Measurements from ENCODE around the gene DAPK1. TPM values are rescaled to one million over a fixed set of nuclear protein-coding genes. Genes with fewer than 3 reads are reported as not detected.

DAPK1 gene
- total and polyA plus RNA-seq, 10 of the 15 experiments (the other 5 are each of a cell fraction or from before 2014, with no cell fraction given) = 8.2 to 94.7 (median 51.6) TPM

DNA sequence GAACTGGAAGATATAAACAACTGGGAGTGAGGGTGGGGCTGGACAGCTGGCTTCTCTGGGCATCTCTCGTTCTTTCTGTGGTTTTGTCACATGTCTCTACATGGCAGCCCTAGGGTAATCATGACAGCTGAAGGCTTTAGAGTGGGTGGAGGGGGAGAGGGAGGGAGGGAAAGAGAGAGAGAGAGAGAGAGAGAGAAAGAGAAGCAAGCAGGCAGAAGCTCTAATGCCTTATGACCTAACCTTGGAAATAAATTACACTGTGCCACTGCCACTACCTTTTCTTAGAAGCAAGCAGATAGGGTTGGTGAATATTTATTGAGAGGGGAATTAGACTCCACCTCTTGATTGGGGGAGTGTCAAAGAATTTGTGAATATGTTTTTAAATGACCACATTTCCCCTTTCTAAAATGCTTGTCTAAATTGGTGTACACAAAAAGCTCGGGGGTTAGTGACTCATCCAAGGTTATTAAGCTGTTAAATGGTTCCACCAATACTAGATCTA is 2.6 kb upstream of the DAPK1 start (continued):
- TF ChIP-seq, protein P1, sequence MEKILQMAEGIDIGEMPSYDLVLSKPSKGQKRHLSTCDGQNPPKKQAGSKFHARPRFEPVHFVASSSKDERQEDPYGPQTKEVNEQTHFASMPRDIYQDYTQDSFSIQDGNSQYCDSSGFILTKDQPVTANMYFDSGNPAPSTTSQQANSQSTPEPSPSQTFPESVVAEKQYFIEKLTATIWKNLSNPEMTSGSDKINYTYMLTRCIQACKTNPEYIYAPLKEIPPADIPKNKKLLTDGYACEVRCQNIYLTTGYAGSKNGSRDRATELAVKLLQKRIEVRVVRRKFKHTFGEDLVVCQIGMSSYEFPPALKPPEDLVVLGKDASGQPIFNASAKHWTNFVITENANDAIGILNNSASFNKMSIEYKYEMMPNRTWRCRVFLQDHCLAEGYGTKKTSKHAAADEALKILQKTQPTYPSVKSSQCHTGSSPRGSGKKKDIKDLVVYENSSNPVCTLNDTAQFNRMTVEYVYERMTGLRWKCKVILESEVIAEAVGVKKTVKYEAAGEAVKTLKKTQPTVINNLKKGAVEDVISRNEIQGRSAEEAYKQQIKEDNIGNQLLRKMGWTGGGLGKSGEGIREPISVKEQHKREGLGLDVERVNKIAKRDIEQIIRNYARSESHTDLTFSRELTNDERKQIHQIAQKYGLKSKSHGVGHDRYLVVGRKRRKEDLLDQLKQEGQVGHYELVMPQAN (conservative IDR thresholded peaks at IDR 0.05) = no peak
- TF ChIP-seq, protein P2, sequence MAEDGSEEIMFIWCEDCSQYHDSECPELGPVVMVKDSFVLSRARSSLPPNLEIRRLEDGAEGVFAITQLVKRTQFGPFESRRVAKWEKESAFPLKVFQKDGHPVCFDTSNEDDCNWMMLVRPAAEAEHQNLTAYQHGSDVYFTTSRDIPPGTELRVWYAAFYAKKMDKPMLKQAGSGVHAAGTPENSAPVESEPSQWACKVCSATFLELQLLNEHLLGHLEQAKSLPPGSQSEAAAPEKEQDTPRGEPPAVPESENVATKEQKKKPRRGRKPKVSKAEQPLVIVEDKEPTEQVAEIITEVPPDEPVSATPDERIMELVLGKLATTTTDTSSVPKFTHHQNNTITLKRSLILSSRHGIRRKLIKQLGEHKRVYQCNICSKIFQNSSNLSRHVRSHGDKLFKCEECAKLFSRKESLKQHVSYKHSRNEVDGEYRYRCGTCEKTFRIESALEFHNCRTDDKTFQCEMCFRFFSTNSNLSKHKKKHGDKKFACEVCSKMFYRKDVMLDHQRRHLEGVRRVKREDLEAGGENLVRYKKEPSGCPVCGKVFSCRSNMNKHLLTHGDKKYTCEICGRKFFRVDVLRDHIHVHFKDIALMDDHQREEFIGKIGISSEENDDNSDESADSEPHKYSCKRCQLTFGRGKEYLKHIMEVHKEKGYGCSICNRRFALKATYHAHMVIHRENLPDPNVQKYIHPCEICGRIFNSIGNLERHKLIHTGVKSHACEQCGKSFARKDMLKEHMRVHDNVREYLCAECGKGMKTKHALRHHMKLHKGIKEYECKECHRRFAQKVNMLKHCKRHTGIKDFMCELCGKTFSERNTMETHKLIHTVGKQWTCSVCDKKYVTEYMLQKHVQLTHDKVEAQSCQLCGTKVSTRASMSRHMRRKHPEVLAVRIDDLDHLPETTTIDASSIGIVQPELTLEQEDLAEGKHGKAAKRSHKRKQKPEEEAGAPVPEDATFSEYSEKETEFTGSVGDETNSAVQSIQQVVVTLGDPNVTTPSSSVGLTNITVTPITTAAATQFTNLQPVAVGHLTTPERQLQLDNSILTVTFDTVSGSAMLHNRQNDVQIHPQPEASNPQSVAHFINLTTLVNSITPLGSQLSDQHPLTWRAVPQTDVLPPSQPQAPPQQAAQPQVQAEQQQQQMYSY (CRISPR knock-in tag; IDR thresholded peaks at IDR 0.05) = no peak
- TF ChIP-seq HDGF (IDR thresholded peaks at IDR 0.05) (no peak), KAT2A (conservative IDR thresholded peaks at IDR 0.05; ENCODE audit: control insufficient read depth, low read depth, low read length) (no peak), NRF1 (conservative IDR thresholded peaks at IDR 0.05; ENCODE audit: low read depth, low read length) (no peak), EGR1 (IDR thresholded peaks at IDR 0.05; ENCODE audit: borderline replicate concordance in 1 of 2, low read depth in 2 of 2, low read length in 2 of 2) (peak in 1 of 2 experiments; percentile 76; a peak in 2 of 3 replicates), RAD51 (IDR thresholded peaks at IDR 0.05) (peak; percentile 53; the same call in 1 of the 2 replicates), TCF12 (IDR thresholded peaks at IDR 0.05; ENCODE audit: low read depth, low read length) (peak; percentile 61; the same call in 1 of the 2 replicates), LARP7 (IDR thresholded peaks at IDR 0.05) (no peak), KDM1A (IDR thresholded peaks at IDR 0.05; ENCODE audit: borderline replicate concordance) (no peak), PAX8 (IDR thresholded peaks at IDR 0.05) (no peak), SREBF2 (IDR thresholded peaks at IDR 0.05; ENCODE audit: low read length) (no peak), EED (IDR thresholded peaks at IDR 0.05; ENCODE audit: low read depth) (0 out of 2 replicates have a peak, but pooled peaks have one; percentile 18), NBN (IDR thresholded peaks at IDR 0.05) (0 out of 2 replicates have a peak, but pooled peaks have one; percentile 21), SPI1 (IDR thresholded peaks at IDR 0.05; ENCODE audit: borderline replicate concordance, insufficient read depth, low read depth, low read length) (no peak), CHD4 (IDR thresholded peaks at IDR 0.05) (no peak), IKZF2 (IDR thresholded peaks at IDR 0.05) (peak; percentile 54 to 56; a peak in 3 of 4 replicates), NFXL1 (IDR thresholded peaks at IDR 0.05; ENCODE audit: borderline replicate concordance) (no peak), SIN3A (IDR thresholded peaks at IDR 0.05; ENCODE audit: low read depth, low read length) (no peak), ZZZ3 (IDR thresholded peaks at IDR 0.05; ENCODE audit: control insufficient read depth, insufficient read length, low read depth) (peak; percentile 14), YY1 (IDR thresholded peaks at IDR 0.05; ENCODE audit: low read depth, low read length) (0 out of 2 replicates have a peak, but pooled peaks have one; percentile 16)
- TF ChIP-seq, protein P3, sequence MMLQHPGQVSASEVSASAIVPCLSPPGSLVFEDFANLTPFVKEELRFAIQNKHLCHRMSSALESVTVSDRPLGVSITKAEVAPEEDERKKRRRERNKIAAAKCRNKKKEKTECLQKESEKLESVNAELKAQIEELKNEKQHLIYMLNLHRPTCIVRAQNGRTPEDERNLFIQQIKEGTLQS (IDR thresholded peaks at IDR 0.05; ENCODE audit: borderline replicate concordance, extremely low read depth, low read depth, low read length) = no peak
- TF ChIP-seq, protein P4, sequence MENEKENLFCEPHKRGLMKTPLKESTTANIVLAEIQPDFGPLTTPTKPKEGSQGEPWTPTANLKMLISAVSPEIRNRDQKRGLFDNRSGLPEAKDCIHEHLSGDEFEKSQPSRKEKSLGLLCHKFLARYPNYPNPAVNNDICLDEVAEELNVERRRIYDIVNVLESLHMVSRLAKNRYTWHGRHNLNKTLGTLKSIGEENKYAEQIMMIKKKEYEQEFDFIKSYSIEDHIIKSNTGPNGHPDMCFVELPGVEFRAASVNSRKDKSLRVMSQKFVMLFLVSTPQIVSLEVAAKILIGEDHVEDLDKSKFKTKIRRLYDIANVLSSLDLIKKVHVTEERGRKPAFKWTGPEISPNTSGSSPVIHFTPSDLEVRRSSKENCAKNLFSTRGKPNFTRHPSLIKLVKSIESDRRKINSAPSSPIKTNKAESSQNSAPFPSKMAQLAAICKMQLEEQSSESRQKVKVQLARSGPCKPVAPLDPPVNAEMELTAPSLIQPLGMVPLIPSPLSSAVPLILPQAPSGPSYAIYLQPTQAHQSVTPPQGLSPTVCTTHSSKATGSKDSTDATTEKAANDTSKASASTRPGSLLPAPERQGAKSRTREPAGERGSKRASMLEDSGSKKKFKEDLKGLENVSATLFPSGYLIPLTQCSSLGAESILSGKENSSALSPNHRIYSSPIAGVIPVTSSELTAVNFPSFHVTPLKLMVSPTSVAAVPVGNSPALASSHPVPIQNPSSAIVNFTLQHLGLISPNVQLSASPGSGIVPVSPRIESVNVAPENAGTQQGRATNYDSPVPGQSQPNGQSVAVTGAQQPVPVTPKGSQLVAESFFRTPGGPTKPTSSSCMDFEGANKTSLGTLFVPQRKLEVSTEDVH (IDR thresholded peaks at IDR 0.05; ENCODE audit: low read depth, partially characterized antibody) = no peak
